GM19452 (cell line): ENCODE measurements around the gene NFE2L2.
"Not testable (repeated sequence)": the region's sequence is repeated elsewhere in the genome, so short reads cannot be mapped to it uniquely, and the experiment has no call there.

Experiments
- ATAC-seq: cut with Tn5 transposase; IDR thresholded peaks from one replicate; pipeline ENCODE4 v1.9.1; 2021; ENCODE audit not compliant: unreplicated experiment

NFE2L2 gene

DNA sequence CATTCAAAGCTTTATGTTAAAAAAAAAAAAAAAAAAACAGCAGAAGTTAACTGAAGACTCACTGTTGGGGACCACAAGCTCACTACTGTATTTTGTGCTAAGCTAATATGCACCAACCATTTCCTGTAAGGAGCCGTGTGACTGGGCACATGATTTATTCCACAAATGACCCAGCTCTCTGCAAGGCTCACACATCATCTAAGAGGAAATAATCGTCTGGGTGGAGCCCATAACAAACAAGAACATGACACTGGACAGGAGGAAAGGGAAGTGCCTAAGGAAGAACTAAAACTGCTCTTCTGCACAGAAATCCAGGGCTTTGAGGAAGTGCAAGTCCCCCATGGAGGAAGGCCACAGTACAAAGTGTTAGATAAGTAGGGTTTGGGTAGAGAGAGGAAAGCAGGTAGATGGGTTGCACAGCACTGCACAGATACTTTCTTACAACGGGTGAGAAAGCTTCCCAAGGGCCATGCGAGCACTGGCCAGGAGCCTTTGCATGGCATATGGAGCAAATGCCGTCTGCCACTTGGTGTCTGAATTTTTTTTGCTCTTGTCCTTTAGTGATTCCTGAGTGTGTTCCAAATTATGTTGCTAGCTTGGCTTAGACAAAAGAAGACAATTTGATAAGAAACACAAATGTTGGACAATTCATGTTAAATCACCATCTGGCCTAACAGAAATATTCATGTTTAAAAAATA, 24.4 kb downstream of the NFE2L2 start:
- peak; percentile 65 for ATAC-seq

DNA sequence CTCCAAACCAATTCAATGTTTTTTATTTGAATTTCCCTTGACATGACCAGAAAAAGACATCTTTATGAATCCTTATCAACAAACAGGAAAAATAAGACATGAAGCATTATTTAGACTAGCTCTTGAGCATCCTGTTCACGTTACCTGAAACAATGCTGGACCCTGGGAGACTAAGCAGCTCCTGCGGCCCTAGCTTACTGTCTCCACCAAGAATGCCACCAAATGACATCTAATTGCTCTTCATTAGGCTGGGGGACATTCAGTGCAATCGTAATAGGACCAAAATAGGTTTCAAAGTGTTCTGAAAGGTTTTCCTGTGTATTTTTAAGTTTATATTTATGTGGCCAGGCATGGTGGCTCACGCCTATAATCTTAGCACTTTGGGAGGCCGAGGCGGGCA, 25.5 kb downstream of the NFE2L2 start:
- no peak for ATAC-seq

DNA sequence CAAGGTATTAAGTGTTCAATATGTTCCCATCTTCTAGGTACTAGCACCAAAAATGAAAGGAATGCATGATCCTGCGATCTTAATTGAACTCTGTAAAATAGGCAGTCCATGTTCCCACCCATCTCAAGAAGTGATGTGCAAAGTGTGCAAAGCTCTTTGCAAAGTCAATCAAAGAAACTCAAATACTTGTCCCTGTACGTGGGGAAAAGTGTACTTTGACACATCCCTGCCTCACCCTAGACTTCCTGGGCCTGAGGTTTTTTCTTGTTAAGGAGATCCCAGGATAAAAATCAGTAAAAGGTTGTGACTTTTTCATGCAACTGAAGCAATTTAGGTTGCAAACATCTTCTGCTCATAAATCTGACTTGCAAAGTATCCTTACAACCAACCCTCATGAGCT, 26.6 kb downstream of the NFE2L2 start:
- no peak for ATAC-seq

DNA sequence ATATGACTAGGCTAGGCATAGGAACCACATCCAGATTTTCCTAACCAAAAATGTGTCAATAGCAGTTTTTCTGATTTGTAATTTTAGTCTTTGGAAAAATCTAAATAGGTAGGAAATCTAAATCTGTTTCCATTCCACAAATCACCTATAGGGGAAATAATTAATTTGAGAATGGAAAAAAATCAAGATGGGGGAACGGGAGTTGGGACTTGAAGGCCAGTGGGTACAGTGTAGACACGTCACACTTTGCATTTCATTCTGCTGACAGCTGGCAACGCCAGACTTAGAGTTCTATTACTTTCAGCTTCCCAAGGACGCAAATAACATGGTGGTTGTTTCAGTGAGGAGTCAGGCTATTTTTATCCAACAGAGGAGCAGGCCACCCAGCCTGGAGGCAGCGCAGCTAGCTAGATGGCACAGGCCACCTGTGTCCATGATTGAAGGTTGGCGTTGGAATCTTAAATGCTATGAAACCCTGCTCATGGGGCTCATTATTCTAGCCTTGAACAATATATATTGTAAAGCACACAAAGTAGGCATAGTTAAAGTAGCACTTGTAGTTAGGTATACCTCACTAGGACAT, 28.6 kb downstream of the NFE2L2 start:
- ATAC-seq = no peak

DNA sequence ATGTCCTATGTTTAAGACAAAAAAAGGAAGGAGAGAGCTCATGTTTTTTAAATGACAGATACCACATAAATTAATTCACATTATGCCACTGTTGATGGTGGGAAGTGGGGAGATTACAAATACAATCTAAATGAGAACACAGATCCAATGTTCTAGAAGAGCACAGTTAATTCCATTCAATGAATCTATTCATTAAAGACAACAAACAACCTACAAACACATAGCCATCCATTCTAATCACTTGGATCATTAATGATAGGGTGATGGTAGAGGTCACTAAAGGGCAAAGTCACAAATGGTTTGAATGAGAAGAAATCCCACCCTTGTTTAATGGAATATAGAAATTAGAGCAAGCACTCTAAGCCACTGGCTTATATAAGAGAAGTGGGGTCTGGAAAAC, 30.3 kb downstream of the NFE2L2 start:
- ATAC-seq = no peak

DNA sequence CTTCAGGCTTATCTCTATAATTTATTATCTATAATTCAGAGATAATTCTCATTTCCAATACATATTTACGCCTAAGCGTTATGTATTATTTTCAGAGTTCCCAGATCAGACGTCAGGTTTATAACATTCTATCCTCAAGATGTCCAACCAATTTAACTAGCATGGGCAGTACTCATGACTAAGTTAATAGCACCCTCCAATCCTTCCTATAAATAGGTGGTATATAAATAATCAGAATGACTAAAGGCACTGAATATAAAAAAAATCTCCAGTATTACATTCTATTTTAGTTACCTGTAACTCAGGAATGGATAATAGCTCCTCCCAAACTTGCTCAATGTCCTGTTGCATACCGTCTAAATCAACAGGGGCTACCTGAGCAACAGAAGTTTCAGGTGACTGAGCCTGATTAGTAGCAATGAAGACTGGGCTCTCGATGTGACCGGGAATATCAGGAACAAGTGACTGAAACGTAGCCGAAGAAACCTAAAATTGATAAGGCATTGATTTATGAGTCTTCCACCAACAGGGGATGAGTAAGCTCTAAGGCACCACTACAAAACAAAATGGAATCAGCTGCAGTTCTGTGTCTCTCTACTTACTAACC, 32.3 kb downstream of the NFE2L2 start:
- ATAC-seq = no peak

DNA sequence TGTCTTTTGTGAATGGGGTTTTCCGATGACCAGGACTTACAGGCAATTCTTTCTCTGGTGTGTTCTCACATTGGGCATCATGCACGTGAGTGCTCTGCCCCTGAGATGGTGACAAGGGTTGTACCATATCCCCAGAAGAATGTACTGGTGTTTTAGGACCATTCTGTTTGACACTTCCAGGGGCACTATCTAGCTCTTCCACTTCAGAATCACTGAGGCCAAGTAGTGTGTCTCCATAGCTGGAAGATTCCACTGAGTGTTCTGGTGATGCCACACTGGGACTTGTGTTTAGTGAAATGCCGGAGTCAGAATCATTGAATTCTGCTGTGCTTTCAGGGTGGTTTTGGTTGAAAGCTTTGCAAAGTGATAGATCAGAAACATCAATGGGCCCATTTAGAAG, 33.3 kb downstream of the NFE2L2 start:
- no peak for ATAC-seq

DNA sequence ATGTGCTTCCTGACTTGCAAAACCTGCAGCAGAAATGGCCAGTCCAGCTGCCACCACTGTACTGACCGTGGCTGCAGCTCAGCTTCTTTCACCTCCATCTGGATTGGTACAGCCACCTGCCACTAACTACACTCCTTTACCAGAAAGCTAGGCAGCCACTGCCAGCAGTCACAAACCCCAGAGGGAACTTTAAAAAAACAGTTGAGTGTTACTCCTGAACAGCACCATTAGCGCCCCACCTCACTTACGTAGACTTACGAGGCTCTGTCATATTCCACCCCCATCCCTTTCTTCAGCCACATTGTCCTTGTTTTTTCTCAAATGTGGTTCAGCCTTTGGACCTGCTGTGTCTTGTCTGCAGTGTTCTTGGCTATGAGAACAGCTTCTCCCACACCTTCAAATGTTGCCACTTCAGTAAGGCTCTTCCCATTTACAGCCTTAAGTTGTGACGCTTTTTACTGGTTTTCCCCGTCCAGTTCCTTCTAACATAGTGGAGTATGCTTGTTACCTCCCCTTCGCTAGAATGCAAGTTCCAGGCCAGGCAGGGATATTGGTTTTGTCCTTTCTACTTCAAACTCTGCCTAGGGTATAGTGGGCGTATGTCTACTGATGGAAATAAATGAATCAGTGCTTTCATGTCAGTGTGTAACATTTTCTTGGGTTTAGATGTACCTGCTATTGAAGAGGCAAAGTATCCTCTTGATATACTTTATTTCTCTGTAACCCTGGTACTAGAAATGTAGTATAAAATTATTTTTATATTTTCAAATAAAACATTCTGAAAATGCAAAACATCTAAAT, 34.9 kb downstream of the NFE2L2 start:
- no peak for ATAC-seq

DNA sequence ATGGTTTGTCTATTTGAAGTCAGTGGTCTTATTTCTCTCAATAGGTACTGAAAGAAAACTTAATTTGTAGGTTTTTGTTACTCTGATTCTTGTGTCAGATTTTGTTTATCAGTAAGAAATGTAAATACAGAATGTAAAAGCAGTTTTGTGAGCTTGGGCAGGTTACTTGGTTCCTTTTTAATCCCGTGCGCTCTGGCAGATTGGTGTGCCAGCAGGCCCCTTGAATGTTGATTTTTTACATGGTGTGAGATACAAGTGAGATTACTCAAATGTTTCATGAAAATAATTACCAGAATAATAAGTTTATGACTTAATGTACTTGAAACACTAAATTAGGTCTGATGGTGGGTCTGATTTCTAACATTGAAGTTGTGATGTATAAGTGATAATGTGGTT, 38.6 kb downstream of the NFE2L2 start:
- ATAC-seq = no peak

DNA sequence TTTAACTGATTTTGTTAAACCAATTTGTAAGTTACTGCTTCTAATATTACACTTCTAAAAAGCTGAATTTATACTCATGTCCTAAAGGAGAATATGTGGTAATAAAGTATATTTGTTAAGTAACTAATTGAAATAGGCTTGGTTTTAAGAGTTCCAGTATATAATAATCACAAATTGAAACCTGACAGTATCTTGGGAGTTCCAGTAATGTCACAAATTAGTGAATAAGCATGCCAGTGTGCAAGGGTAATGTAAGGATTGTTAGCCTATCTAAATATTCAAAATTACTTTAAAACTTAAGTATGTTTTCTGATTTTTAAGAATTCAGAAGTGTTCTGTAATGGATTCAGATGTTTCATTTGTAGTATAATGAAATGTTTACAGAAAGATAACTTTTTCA, 41.1 kb downstream of the NFE2L2 start:
- ATAC-seq = not testable (repeated sequence)

DNA sequence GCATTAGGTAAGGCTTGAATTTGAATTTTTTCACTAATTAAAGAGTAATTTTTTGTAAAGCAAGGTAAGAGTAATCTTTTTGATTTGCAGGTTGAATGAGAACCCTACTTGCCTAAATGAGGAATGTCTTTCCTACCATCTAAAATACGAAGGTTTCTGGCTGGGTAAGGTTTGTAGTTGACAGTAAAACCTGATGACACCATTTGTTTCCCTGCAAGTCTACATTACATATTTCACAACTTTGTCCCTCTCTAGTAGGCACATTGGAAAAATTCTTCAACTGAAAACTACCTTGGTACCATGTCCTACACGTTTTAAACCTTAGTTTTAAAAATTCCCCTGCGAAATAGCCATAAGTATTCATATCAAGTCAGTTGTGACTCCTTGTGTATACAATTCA, 42.6 kb downstream of the NFE2L2 start:
- no peak for ATAC-seq

DNA sequence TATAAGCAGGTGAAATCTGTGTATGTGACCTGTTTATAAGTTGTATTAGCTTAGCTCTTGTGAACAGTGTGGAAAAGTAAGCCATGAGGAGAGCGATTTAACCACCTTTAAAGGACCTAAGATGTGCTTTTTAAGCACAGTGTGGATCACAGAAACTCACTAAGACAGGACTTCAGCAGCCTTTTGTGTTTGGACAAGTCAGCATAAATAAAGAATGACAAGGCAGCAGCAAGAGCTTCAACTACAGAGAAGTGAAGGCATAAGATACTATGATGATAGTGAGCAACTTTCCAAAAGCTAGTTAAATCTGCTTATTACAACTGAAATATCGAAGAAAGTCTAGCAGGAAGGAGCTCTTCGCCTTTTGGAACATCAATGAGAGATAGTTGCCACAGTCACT, 43.0 kb downstream of the NFE2L2 start:
- no peak for ATAC-seq

DNA sequence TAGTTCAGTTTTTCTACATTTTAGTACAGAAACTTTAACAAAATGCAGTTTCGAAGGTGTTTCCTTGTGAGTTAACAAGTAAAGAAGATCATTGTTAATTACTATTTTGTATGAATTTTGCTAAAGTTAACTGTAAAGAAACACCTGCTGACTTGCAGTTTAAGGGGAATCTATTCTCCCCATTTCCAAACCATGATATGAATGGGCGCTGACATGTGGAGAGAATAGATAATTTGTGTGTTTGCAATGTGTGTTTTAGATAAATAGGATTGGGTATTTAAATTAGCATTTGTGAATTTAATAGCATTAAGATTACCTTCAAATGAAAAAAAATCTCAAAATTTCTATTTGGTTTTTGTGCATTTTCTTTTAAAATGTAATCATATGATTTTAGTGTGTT, 44.7 kb downstream of the NFE2L2 start:
- ATAC-seq = not testable (repeated sequence)

DNA sequence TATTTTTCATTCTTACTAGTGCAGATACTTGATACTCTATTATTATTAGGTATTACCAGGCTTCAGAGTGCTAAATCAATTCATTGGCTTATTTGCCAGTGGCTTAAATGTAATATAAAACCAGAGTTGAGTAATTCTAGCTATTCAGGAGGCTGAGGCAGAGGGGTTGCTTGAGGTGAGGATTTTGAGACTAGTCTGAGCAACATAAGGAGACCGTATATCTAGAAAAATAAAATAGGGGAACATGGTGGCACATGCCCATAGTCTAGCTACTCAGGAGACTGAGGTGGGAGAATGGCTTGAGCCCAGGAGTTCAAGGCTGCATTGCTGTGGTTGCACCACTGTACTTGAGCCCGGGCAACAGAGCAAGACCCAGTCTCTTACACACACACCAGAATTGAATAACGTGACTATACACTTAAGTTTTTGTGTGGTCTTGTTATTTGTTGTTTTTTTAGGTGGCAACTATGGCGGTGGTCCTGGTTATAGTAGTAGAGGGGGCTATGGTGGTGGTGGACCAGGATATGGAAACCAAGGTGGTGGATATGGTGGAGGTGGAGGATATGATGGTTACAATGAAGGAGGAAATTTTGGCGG, 47.2 kb downstream of the NFE2L2 start:
- ATAC-seq = no peak

DNA sequence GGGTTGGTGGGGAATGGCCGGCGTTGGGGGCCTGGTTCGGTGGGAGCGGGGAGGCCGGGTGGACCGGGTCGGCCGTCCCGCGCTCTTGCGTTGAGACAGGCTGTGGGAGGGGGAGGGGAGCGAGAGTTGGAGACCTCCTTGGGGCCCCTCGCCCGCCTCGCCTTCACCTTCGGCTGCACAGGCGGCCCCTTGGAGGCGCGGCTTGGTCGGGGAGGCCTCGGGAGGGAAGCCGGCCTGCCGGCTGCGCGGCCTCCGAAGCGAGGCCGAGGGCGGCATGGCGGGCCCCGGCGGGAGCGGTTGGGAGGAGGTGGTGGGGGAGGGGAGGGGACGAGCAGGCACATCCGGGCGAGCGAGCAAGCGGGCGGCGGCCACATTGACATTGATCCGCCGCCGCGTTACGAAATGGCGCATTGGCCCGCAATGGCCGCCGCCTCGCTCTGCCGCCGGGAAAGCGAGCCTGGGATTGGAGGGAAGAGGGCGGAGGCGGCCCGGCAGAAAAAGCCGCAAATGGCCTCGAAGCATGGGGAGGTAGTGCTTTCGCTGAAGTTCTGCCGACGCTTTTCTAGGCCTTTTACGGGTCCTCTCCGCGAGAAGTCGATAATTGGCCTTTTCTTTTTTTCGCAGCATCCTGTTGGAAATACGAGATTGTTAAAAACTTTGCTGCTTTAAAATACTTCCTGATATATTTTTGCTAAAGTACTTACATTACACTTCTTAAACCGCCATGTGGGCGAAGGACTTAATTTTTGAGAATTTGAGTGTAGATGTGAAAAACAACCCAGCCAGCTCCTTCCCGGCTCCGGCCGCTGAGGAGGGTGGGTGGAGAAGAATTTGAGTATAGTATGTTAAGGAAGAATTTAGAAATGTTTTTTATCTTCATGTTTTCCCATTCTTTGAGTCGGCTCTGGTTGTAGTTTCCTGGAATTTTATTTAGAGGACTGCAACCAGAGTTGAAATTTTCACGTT, 51.4 kb downstream of the NFE2L2 start:
- ATAC-seq = peak; percentile 54

DNA sequence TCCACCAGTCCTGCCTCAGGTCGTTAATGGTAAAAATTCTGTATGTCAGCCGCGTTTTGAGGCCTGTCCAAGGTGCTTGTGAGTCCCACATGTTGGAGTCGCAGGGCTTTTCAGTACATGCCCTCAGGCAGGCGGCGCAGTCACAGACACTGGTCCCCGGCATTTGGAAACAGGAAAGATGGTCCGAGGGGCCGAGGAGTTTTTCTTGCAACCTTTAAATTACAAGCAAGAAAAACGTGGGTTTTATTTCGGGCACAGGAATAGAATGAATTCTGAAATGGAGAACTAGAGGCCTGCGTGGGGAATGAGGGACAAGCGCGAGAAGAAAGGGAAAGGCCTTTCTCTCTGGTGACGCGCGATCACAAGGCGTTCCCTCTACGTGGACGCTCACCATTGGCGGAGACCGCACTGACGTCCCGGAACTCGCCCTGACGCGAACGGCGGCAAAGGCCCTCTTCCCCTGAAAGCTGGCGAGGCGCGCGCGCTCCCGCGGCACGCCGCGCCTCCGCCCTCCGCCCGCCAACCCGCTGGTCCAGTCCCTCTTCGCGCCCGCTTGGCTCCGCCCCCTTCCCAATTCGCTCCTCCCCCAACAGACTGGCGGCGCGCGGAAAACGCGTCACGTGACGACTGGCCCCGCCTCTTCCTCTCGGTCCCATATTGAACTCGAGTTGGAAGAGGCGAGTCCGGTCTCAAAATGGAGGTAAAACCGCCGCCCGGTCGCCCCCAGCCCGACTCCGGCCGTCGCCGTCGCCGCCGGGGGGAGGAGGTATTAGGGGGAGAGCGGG, 52.2 kb downstream of the NFE2L2 start, which contains the start of gene HNRNPA3:
Gene HNRNPA3 (plus strand): TSS at position 689 of the 785 bp plus-strand sequence. CDS start 6 bp downstream, at position 695.
- ATAC-seq = peak; percentile 89

DNA sequence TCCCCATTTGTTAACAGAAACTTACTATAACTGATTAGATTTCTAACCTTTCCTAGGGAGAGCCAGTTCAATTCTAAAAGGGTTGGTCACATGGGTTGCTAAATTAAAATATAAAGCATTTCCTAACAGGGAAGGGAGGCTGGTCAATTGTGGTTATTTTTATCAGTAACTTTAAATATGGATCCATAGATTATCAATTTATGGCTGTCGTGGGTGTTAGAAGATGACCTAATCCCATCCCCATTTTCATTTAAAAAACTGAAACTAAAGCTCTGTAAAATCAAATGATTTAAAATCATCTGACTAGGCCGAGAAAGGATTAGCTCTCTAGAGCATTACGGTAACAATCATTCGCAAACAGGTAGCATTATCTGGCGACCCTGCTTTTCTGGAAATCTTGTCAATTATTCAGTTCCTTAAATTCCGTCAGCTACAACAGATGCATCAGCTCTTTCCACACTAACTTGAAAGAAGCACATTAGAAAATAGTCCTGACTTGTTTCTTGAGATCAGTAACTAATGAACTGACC, 52.9 kb downstream of the NFE2L2 start:
- no peak for ATAC-seq

DNA sequence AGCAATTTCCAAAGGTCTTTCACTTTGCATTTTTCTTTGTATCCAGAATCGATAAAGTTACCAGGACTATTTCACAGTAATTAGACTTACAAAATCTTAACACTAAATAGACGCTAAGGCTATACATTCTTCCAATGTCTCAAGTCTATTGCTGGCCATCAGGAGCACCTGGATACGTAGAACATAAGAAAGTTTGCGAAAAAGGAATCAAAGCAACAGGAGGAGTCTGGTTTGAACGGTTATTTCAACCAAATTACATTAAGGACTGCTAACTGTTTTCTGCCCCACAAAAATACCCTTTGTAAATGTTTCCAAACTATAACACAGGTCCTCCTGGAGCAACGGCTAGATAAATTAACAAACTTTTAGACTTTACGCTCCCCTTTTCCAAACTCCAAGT, 53.4 kb downstream of the NFE2L2 start:
- no peak for ATAC-seq

DNA sequence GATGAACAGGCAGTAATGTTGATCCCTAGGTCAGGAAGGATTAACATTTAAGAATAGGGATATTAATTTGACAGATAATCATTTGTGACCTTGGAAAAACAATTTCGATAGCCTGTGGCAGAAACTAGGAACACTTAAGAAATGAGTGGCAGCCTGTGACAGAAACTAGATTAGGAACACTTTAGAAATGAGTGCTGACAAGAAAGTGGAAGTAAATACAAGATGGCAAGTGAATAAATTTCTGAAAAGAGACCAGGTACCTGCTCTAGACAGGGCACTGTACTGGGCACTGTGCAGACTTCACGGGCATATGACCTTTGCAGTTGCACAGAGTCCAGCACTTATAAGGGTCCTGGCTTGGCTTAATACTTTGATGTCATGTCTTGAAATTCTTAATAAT, 57.4 kb downstream of the NFE2L2 start:
- ATAC-seq = peak; percentile 70
